ENCODE data around the gene PPM1H.
"Not testable (repeated sequence)": the region's sequence is repeated elsewhere in the genome, so short reads cannot be mapped to it uniquely, and the experiment has no call there.

Gene PPM1H

GRCh38 chr12:62677355-62677754 is 257.6 kb downstream of the PPM1H start:
- no peak for DNase-seq (ENCODE audit: low read depth)

- no peak for DNase-seq (ENCODE audit: low read depth)
These were observed 258.2 kb downstream of the PPM1H start for GRCh38 chr12:62676521-62677307.

- no peak for DNase-seq (ENCODE audit: low read depth)
These were observed 261.7 kb downstream of the PPM1H start for GRCh38 chr12:62673028-62673815.

- DNase-seq (ENCODE audit: low read depth), result no peak
These were observed 263.8 kb downstream of the PPM1H start for GRCh38 chr12:62670986-62671720.

GRCh38 chr12:62668782-62669181 is 266.2 kb downstream of the PPM1H start:
- DNase-seq (ENCODE audit: low read depth), result no peak

- DNase-seq (ENCODE audit: low read depth), result not testable (repeated sequence)
These were observed 270.0 kb downstream of the PPM1H start for GRCh38 chr12:62664951-62665350.

- DNase-seq (ENCODE audit: low read depth), result no peak
These were observed 274.2 kb downstream of the PPM1H start for GRCh38 chr12:62660756-62661155.

GRCh38 chr12:62659453-62660295 is 275.3 kb downstream of the PPM1H start:
- no peak for DNase-seq (ENCODE audit: low read depth)

GRCh38 chr12:62658910-62659309 is 276.0 kb downstream of the PPM1H start:
- no peak for DNase-seq (ENCODE audit: low read depth)

- no peak for DNase-seq (ENCODE audit: low read depth)
These were observed 277.7 kb downstream of the PPM1H start for GRCh38 chr12:62657363-62657632.

GRCh38 chr12:62656591-62657362 is 278.2 kb downstream of the PPM1H start:
- no peak for DNase-seq (ENCODE audit: low read depth)

GRCh38 chr12:62655666-62656151 is 279.2 kb downstream of the PPM1H start:
- DNase-seq (ENCODE audit: low read depth), result no peak

- no peak for DNase-seq (ENCODE audit: low read depth)
These were observed 280.4 kb downstream of the PPM1H start for GRCh38 chr12:62654326-62655241.

GRCh38 chr12:62653740-62654139 is 281.2 kb downstream of the PPM1H start:
- DNase-seq (ENCODE audit: low read depth), result no peak

GRCh38 chr12:62653304-62653703 is 281.6 kb downstream of the PPM1H start:
- DNase-seq (ENCODE audit: low read depth), result no peak

- no peak for DNase-seq (ENCODE audit: low read depth)
These were observed 283.8 kb downstream of the PPM1H start for GRCh38 chr12:62651138-62651537.

- DNase-seq (ENCODE audit: low read depth), result no peak
These were observed 285.4 kb downstream of the PPM1H start for GRCh38 chr12:62649412-62650138.

- DNase-seq (ENCODE audit: low read depth), result no peak
These were observed 287.4 kb downstream of the PPM1H start for GRCh38 chr12:62647586-62647985.

GRCh38 chr12:62646566-62646965 is 288.4 kb downstream of the PPM1H start:
- DNase-seq (ENCODE audit: low read depth), result no peak

Data from CMK (cell line).